GM12878 (cell line): ENCODE data around the gene LRP1B. TPM values are rescaled to one million over a fixed set of nuclear protein-coding genes. Genes with fewer than 3 reads are reported as not detected.

Experiments
- ATAC-seq: fragments of 200-7000 bp; cut with Tn5 transposase; 3 replicates; pipeline ENCODE4 v1.9.1; 2020; ENCODE audit warnings: mild to moderate bottlenecking, moderate library complexity
- BruUV-seq: library from RNA; stranded (reverse); fragments of 400-500 nt; replicated peaks from 2 replicates; lab custom pipeline; 2021; lab: Mats Ljungman, UMichigan
- CTCF ChIA-PET: fragments of 300-600 bp; sonication (Branson Sonifier 250); formaldehyde crosslinking; extraction: SDS; loops from one replicate; lab custom pipeline; 2021; ENCODE audit warnings: inconsistent platforms; lab: Yijun Ruan, JAX
- POLR2A ChIA-PET: fragments of 350-600 bp; formaldehyde crosslinking; extraction: SDS; loops from one replicate; lab custom pipeline; 2021; ENCODE audit warnings: inconsistent platforms; lab: Charles Lee
- RAD21 ChIA-PET: fragments of 300-600 bp; sonication (Branson Sonifier 250); formaldehyde crosslinking; loops from one replicate; lab custom pipeline; 2023; ENCODE audit warnings: antibody characterized with exemption; ENCODE audit not compliant: unreplicated experiment; lab: Charles Lee
- SMC1A ChIA-PET: fragments of 300-600 bp; sonication (Branson Sonifier 250); formaldehyde crosslinking; loops from one replicate; lab custom pipeline; 2023; ENCODE audit not compliant: unreplicated experiment, uncharacterized antibody; lab: Charles Lee
- DNase-seq: peaks from one replicate; pipeline ENCODE4 v3.0.0-alpha.2; 2011; ENCODE audit warnings: low read depth, low spot score
- FAIRE-seq: peaks from 3 replicates; lab custom pipeline; 2011; peaks lifted over from hg19 to GRCh38; lab: Jason Lieb, UNC
- H2AFZ ChIP-seq: 2 replicates; pipeline ENCODE4 v1.6.0; 2011; ENCODE audit warnings: low read depth, low read length, control low read depth; ENCODE audit not compliant: control insufficient read depth
- H3K27ac ChIP-seq: 2 replicates; pipeline ENCODE4 v1.5.1; 2011; ENCODE audit warnings: control low read depth; ENCODE audit not compliant: control insufficient read depth, insufficient read depth
- H3K27me3 ChIP-seq, 2 experiments: replicated peaks in 1 of 2; 2 replicates each; pipeline versions ENCODE4 v1.6.0 to v1.6.1; 2011; ENCODE audit warnings: low read length in 1 of 2; ENCODE audit not compliant: control insufficient read depth in 2 of 2, insufficient read depth in 2 of 2
- H3K36me3 ChIP-seq, 2 experiments: 2 replicates each; pipeline ENCODE4 v1.5.1; 2011; ENCODE audit warnings: low read length in 1 of 2; ENCODE audit not compliant: control insufficient read depth in 2 of 2, insufficient read depth in 2 of 2
- H3K4me1 ChIP-seq: 2 replicates; pipeline ENCODE4 v1.6.1; 2011; ENCODE audit warnings: mild to moderate bottlenecking, low read length, moderate library complexity, mixed read lengths; ENCODE audit not compliant: control insufficient read depth, insufficient read depth
- H3K4me2 ChIP-seq: 2 replicates; pipeline ENCODE4 v1.6.0; 2011; ENCODE audit warnings: control low read depth; ENCODE audit not compliant: control insufficient read depth, insufficient read depth
- H3K4me3 ChIP-seq: fragments of 200-600 bp; sonication (generic); 2 replicates; pipeline ENCODE4 v1.5.1; 2016
- H3K79me2 ChIP-seq: 2 replicates; pipeline ENCODE4 v1.6.0; 2011; ENCODE audit warnings: low read length; ENCODE audit not compliant: control insufficient read depth, insufficient read depth
- H3K9ac ChIP-seq: 2 replicates; pipeline ENCODE4 v1.8.0; 2011; ENCODE audit warnings: low read length, control low read depth, mixed read lengths; ENCODE audit not compliant: control insufficient read depth, insufficient read depth
- H3K9me3 ChIP-seq: replicated peaks from 3 replicates; pipeline ENCODE4 v1.5.1; 2011; ENCODE audit warnings: mild to moderate bottlenecking, low read length; ENCODE audit not compliant: control insufficient read depth, insufficient read depth
- H4K20me1 ChIP-seq: 2 replicates; pipeline ENCODE4 v1.6.0; 2011; ENCODE audit not compliant: control insufficient read depth, insufficient read depth
- EP300 ChIP-seq, 2 experiments: fragments of 150-350 bp in 1 of 2; IDR thresholded peaks; 2 replicates each; pipeline ENCODE4 v1.6.1; 2011 to 2012; ENCODE audit warnings: low read depth in 2 of 2, low read length in 2 of 2, borderline replicate concordance in 1 of 2, improper control_type of control experiment in 1 of 2, inconsistent platforms in 1 of 2; ENCODE audit not compliant: control insufficient read depth in 1 of 2
- HDAC6 ChIP-seq: fragments of 200-600 bp; sonication (generic); IDR thresholded peaks from one replicate; pipeline ENCODE4 v1.8.0; 2017; ENCODE audit warnings: antibody characterized with exemption; ENCODE audit not compliant: unreplicated experiment
- PML ChIP-seq: IDR thresholded peaks from 2 replicates; pipeline ENCODE4 v1.6.1; 2012; ENCODE audit warnings: low read length, inconsistent platforms
- SIX5 ChIP-seq: IDR thresholded peaks from 2 replicates; pipeline ENCODE4 v1.6.1; 2011; ENCODE audit warnings: mild to moderate bottlenecking, low read depth, low read length, moderate library complexity; ENCODE audit not compliant: severe bottlenecking
- SMAD1 ChIP-seq: fragments of 450-650 bp; IDR thresholded peaks from 2 replicates; pipeline ENCODE4 v1.6.1; 2018; ENCODE audit warnings: mild to moderate bottlenecking, low read depth; ENCODE audit not compliant: partially characterized antibody
- SREBF2 ChIP-seq: IDR thresholded peaks from 2 replicates; pipeline ENCODE4 v1.6.1; 2012; ENCODE audit warnings: mild to moderate bottlenecking, low read length
- ZBED1 ChIP-seq: IDR thresholded peaks from 2 replicates; pipeline ENCODE4 v1.6.1; 2016; ENCODE audit warnings: borderline replicate concordance
- ZNF207 ChIP-seq: fragments of 450-650 bp; IDR thresholded peaks from 2 replicates; pipeline ENCODE4 v1.6.1; 2014; ENCODE audit warnings: antibody characterized with exemption, mild to moderate bottlenecking, borderline replicate concordance
- ZNF274 ChIP-seq: IDR thresholded peaks from one replicate; pipeline ENCODE4 v1.8.0; 2011; ENCODE audit not compliant: insufficient read length, insufficient read depth
- ZSCAN29 ChIP-seq: fragments of 450-650 bp; IDR thresholded peaks from 2 replicates; pipeline ENCODE4 v1.6.1; 2017; ENCODE audit warnings: mild to moderate bottlenecking, moderate library complexity
- in situ Hi-C: fragments of 300-500 bp; cut with MboI; formaldehyde crosslinking; loops from 9 replicates; pipeline ENCODE4 v1.14.3; 2018; ENCODE audit warnings: mixed read lengths
- intact Hi-C: fragments of 100-400 bp; cut with micrococcal nuclease; formaldehyde crosslinking; loops from one replicate; pipeline ENCODE4 v1.14.2; 2022; ENCODE audit not compliant: unreplicated experiment
- polyA plus RNA-seq, 11 experiments: library from polyadenylated mRNA; depleted of rRNA in 4 of 11; unstranded in 6 of 11; stranded (reverse) in 5 of 11; fragments of >200 nt; fragmentation: Nextera tagmentation in 4 of 11; fragmentation: Illumina TruSeq in 1 of 11; extraction: Ambion mirVana in 4 of 11; extraction: Trizol in 1 of 11; gene quantifications; 1 replicate in 1 of 11; 2 replicates in 10 of 11; pipeline versions ENCODE4 v1.2.1 to v1.2.3, GENCODE V29; 2011 to 2016; ENCODE audit warnings: inconsistent platforms in 2 of 11, missing spikeins in 2 of 11, low read depth in 1 of 11
- total RNA-seq, 4 experiments: library from RNA; depleted of rRNA in 3 of 4; stranded (reverse); fragments of >200 nt in 3 of 4; fragmentation: Illumina TruSeq in 1 of 4; extraction: Trizol in 1 of 4; gene quantifications; 2 replicates each; pipeline versions ENCODE4 v1.2.1 to v1.2.3, GENCODE V29; 2013 to 2021
- TF ChIP-seq, protein P1 (sequence below): fragments of 450-650 bp; formaldehyde crosslinking; IDR thresholded peaks from 2 replicates; pipeline ENCODE4 v1.4.0; 2022; ENCODE audit warnings: mild to moderate bottlenecking, moderate library complexity
- TF ChIP-seq, protein P2 (sequence below): fragments of 150-350 bp; IDR thresholded peaks from 2 replicates; pipeline ENCODE4 v1.6.1; 2016; ENCODE audit warnings: low read depth, low read length
- TF ChIP-seq, protein P3 (sequence below): fragments of 450-650 bp; IDR thresholded peaks from 2 replicates; pipeline ENCODE4 v1.6.1; 2017; ENCODE audit warnings: mild to moderate bottlenecking

Gene LRP1B
- total and polyA plus RNA-seq, 10 of the 15 experiments (the other 5 are each of a cell fraction or from before 2014, with no cell fraction given): under 0.01 to 0.06 (median 0.03) TPM; not detected in 5

DNA sequence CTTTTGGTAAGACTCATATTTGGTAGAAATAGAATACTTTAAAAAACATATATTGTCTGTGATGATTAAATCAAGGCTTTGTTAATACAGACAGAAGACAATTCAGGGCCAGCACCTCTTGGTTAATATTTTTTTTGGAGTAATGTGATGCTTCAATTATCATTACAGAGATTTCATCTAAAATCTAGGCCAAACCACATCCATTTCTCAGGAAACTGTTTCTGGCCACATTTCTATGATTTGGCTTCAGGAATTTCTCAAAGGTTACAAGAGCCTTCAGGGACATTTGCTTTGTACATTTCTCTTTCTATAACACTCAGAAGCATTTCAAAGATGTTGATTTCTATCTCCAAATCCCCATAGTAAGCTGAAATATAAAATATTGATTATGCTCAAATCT lies 614.9 kb downstream of the LRP1B start:
- FAIRE-seq (no peak), ATAC-seq (no peak), DNase-seq (no peak)
- ChIA-PET SMC1A (no interaction called here), RAD21 (no interaction called here), POLR2A (no interaction called here), CTCF (interaction anchor here (3.5 kb wide), 1 partner anchor 12 kb away, joined by 8 read pairs; no protein-coding TSS in a partner anchor)
- Histone ChIP-seq H3K79me2 (no peaks in the 10 kb centered on the region), H3K27me3 (no peaks in the 10 kb centered on the region), H2AFZ (no peak overlapping the region), H3K4me2 (no peak overlapping the region), H3K4me3 (no peak overlapping the region), H3K4me1 (no peaks in the 10 kb centered on the region; the same call in 1 of the 2 replicates), H3K27ac (no peak overlapping the region), H4K20me1 (no peaks in the 10 kb centered on the region), H3K9me3 (no peaks in the 10 kb centered on the region), H3K36me3 (no peaks in the 10 kb centered on the region), H3K9ac (no peak overlapping the region)
- intact Hi-C loops (no loop called here), in situ Hi-C loops (no loop called here)
- TF ChIP-seq SMAD1 (no peak), ZSCAN29 (no peak), SIX5 (no peak), SREBF2 (no peak), ZNF207 (no peak), EP300 (IDR thresholded peaks at IDR 0.05; ENCODE audit: borderline replicate concordance in 1 of 2, control insufficient read depth in 1 of 2, low read depth in 2 of 2, low read length in 2 of 2) (no peak), ZNF274 (no peak), HDAC6 (no peak), ZBED1 (no peak), PML (no peak)
- TF ChIP-seq, protein P1, sequence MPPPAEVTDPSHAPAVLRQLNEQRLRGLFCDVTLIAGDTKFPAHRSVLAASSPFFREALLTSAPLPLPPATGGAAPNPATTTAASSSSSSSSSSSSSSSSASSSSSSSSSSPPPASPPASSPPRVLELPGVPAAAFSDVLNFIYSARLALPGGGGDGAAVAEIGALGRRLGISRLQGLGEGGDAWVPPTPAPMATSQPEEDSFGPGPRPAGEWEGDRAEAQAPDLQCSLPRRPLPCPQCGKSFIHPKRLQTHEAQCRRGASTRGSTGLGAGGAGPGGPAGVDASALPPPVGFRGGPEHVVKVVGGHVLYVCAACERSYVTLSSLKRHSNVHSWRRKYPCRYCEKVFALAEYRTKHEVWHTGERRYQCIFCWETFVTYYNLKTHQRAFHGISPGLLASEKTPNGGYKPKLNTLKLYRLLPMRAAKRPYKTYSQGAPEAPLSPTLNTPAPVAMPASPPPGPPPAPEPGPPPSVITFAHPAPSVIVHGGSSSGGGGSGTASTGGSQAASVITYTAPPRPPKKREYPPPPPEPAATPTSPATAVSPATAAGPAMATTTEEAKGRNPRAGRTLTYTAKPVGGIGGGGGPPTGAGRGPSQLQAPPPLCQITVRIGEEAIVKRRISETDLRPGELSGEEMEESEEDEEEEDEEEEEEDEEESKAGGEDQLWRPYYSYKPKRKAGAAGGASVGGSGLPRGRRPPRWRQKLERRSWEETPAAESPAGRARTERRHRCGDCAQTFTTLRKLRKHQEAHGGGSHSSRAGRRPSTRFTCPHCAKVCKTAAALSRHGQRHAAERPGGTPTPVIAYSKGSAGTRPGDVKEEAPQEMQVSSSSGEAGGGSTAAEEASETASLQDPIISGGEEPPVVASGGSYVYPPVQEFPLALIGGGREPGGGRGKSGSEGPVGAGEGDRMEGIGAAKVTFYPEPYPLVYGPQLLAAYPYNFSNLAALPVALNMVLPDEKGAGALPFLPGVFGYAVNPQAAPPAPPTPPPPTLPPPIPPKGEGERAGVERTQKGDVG: no peak
- TF ChIP-seq, protein P2, sequence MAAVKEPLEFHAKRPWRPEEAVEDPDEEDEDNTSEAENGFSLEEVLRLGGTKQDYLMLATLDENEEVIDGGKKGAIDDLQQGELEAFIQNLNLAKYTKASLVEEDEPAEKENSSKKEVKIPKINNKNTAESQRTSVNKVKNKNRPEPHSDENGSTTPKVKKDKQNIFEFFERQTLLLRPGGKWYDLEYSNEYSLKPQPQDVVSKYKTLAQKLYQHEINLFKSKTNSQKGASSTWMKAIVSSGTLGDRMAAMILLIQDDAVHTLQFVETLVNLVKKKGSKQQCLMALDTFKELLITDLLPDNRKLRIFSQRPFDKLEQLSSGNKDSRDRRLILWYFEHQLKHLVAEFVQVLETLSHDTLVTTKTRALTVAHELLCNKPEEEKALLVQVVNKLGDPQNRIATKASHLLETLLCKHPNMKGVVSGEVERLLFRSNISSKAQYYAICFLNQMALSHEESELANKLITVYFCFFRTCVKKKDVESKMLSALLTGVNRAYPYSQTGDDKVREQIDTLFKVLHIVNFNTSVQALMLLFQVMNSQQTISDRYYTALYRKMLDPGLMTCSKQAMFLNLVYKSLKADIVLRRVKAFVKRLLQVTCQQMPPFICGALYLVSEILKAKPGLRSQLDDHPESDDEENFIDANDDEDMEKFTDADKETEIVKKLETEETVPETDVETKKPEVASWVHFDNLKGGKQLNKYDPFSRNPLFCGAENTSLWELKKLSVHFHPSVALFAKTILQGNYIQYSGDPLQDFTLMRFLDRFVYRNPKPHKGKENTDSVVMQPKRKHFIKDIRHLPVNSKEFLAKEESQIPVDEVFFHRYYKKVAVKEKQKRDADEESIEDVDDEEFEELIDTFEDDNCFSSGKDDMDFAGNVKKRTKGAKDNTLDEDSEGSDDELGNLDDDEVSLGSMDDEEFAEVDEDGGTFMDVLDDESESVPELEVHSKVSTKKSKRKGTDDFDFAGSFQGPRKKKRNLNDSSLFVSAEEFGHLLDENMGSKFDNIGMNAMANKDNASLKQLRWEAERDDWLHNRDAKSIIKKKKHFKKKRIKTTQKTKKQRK: no peak
- TF ChIP-seq, protein P3, sequence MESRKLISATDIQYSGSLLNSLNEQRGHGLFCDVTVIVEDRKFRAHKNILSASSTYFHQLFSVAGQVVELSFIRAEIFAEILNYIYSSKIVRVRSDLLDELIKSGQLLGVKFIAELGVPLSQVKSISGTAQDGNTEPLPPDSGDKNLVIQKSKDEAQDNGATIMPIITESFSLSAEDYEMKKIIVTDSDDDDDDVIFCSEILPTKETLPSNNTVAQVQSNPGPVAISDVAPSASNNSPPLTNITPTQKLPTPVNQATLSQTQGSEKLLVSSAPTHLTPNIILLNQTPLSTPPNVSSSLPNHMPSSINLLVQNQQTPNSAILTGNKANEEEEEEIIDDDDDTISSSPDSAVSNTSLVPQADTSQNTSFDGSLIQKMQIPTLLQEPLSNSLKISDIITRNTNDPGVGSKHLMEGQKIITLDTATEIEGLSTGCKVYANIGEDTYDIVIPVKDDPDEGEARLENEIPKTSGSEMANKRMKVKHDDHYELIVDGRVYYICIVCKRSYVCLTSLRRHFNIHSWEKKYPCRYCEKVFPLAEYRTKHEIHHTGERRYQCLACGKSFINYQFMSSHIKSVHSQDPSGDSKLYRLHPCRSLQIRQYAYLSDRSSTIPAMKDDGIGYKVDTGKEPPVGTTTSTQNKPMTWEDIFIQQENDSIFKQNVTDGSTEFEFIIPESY: no peak
- no TSS peak for BruUV-seq
